HG03196 (cell line): ENCODE measurements around the gene MAOA.
"Not testable (repeated sequence)": the region's sequence is repeated elsewhere in the genome, so short reads cannot be mapped to it uniquely, and the experiment has no call there.

Experiments used
- ATAC-seq: cut with Tn5 transposase; IDR thresholded peaks from one replicate; pipeline ENCODE4 v1.9.1; 2021; ENCODE audit not compliant: unreplicated experiment

The MAOA gene

GRCh38 chrX:43656005-43656494 lies at the start of gene MAOA:
MAOA (plus strand) TSS chrX:43656299; CDS start chrX:43656342, 43 bp downstream.
- no peak for ATAC-seq

GRCh38 chrX:43612400-43612799 lies 43.7 kb upstream of the MAOA start:
- ATAC-seq = no peak

- no peak for ATAC-seq
Measured at GRCh38 chrX:43615660-43616059, 40.4 kb upstream of the MAOA start.

GRCh38 chrX:43618366-43619205 lies 37.5 kb upstream of the MAOA start:
- no peak for ATAC-seq

GRCh38 chrX:43619861-43620260 lies 36.2 kb upstream of the MAOA start:
- not testable (repeated sequence) for ATAC-seq

GRCh38 chrX:43627147-43627546 lies 29.0 kb upstream of the MAOA start:
- no peak for ATAC-seq

GRCh38 chrX:43627669-43628068 lies 28.4 kb upstream of the MAOA start:
- no peak for ATAC-seq

GRCh38 chrX:43629229-43629628 lies 26.9 kb upstream of the MAOA start:
- no peak for ATAC-seq

- no peak for ATAC-seq
Measured at GRCh38 chrX:43631841-43632240, 24.3 kb upstream of the MAOA start.

- ATAC-seq = no peak
Measured at GRCh38 chrX:43633081-43633480, 23.0 kb upstream of the MAOA start.

- ATAC-seq = no peak
Measured at GRCh38 chrX:43633757-43634156, 22.3 kb upstream of the MAOA start.

GRCh38 chrX:43640482-43640881 lies 15.6 kb upstream of the MAOA start:
- ATAC-seq = no peak

GRCh38 chrX:43641691-43642090 lies 14.4 kb upstream of the MAOA start:
- ATAC-seq = no peak

- ATAC-seq = no peak
Measured at GRCh38 chrX:43643201-43643600, 12.9 kb upstream of the MAOA start.

GRCh38 chrX:43643662-43644061 lies 12.4 kb upstream of the MAOA start:
- ATAC-seq = no peak

GRCh38 chrX:43644124-43644701 lies 11.9 kb upstream of the MAOA start:
- no peak for ATAC-seq

GRCh38 chrX:43646800-43647199 lies 9.3 kb upstream of the MAOA start:
- ATAC-seq = no peak

GRCh38 chrX:43654431-43655150 lies 1.5 kb upstream of the MAOA start:
- peak; percentile 99 for ATAC-seq

GRCh38 chrX:43655151-43656004 lies 721 bp upstream of the MAOA start:
- ATAC-seq = no peak

GRCh38 chrX:43657671-43658070 lies 1.6 kb downstream of the MAOA start:
- no peak for ATAC-seq
